ENCODE measurements around the gene ARHGEF28.

The ARHGEF28 gene

GRCh38 chr5:73801686-73802085 is 175.7 kb downstream of the ARHGEF28 start:
- Histone ChIP-seq H3K9me3 (ENCODE audit: low read length) (no peaks in the 10 kb centered on the region), H2AFZ (ENCODE audit: low read depth, low read length) (no peak overlapping the region), H3K27me3 (ENCODE audit: insufficient read depth, low read length) (no peaks in the 10 kb centered on the region), H3K4me1 (ENCODE audit: insufficient read depth, low read length) (no peaks in the 10 kb centered on the region), H3K4me3 (ENCODE audit: low read length) (no peak overlapping the region), H3K36me3 (ENCODE audit: insufficient read depth, low read length) (no peaks in the 10 kb centered on the region)

- no peaks in the 10 kb centered on the region for H3K27me3 ChIP-seq (ENCODE audit: insufficient read depth, low read length)
- no peaks in the 10 kb centered on the region for H3K4me1 ChIP-seq (ENCODE audit: insufficient read depth, low read length)
- H3K36me3 ChIP-seq (ENCODE audit: insufficient read depth, low read length), result no peaks in the 10 kb centered on the region
- no peak overlapping the region for H3K4me3 ChIP-seq (ENCODE audit: low read length)
- H2AFZ ChIP-seq (ENCODE audit: low read depth, low read length), result no peak overlapping the region
- no peaks in the 10 kb centered on the region for H3K9me3 ChIP-seq (ENCODE audit: low read length)
These were observed 179.5 kb downstream of the ARHGEF28 start for GRCh38 chr5:73805449-73805848.

- Histone ChIP-seq H3K36me3 (ENCODE audit: insufficient read depth, low read length) (no peaks in the 10 kb centered on the region), H3K27me3 (ENCODE audit: insufficient read depth, low read length) (no peaks in the 10 kb centered on the region), H3K4me1 (ENCODE audit: insufficient read depth, low read length) (no peaks in the 10 kb centered on the region), H2AFZ (ENCODE audit: low read depth, low read length) (no peak overlapping the region), H3K4me3 (ENCODE audit: low read length) (no peak overlapping the region), H3K9me3 (ENCODE audit: low read length) (no peaks in the 10 kb centered on the region)
These were observed 182.9 kb downstream of the ARHGEF28 start for GRCh38 chr5:73808911-73809310.

- Histone ChIP-seq H3K36me3 (ENCODE audit: insufficient read depth, low read length) (no peaks in the 10 kb centered on the region), H3K27me3 (ENCODE audit: insufficient read depth, low read length) (no peaks in the 10 kb centered on the region), H2AFZ (ENCODE audit: low read depth, low read length) (no peak overlapping the region), H3K9me3 (ENCODE audit: low read length) (no peaks in the 10 kb centered on the region), H3K4me3 (ENCODE audit: low read length) (no peak overlapping the region), H3K4me1 (ENCODE audit: insufficient read depth, low read length) (no peaks in the 10 kb centered on the region)
These were observed 184.4 kb downstream of the ARHGEF28 start for GRCh38 chr5:73810429-73810828.

- H3K27me3 ChIP-seq (ENCODE audit: insufficient read depth, low read length), result no peaks in the 10 kb centered on the region
- H3K9me3 ChIP-seq (ENCODE audit: low read length), result no peaks in the 10 kb centered on the region
- no peaks in the 10 kb centered on the region for H3K4me1 ChIP-seq (ENCODE audit: insufficient read depth, low read length)
- no peak overlapping the region for H2AFZ ChIP-seq (ENCODE audit: low read depth, low read length)
- H3K4me3 ChIP-seq (ENCODE audit: low read length), result no peak overlapping the region
- no peaks in the 10 kb centered on the region for H3K36me3 ChIP-seq (ENCODE audit: insufficient read depth, low read length)
These were observed 186.5 kb downstream of the ARHGEF28 start for GRCh38 chr5:73812457-73812856.

- no peaks in the 10 kb centered on the region for H3K9me3 ChIP-seq (ENCODE audit: low read length)
- no peak overlapping the region for H3K4me3 ChIP-seq (ENCODE audit: low read length)
- no peaks in the 10 kb centered on the region for H3K4me1 ChIP-seq (ENCODE audit: insufficient read depth, low read length)
- no peaks in the 10 kb centered on the region for H3K27me3 ChIP-seq (ENCODE audit: insufficient read depth, low read length)
- no peaks in the 10 kb centered on the region for H3K36me3 ChIP-seq (ENCODE audit: insufficient read depth, low read length)
- no peak overlapping the region for H2AFZ ChIP-seq (ENCODE audit: low read depth, low read length)
These were observed 187.1 kb downstream of the ARHGEF28 start for GRCh38 chr5:73812962-73813588.

- H3K27me3 ChIP-seq (ENCODE audit: insufficient read depth, low read length), result no peaks in the 10 kb centered on the region
- H3K9me3 ChIP-seq (ENCODE audit: low read length), result no peaks in the 10 kb centered on the region
- no peaks in the 10 kb centered on the region for H3K36me3 ChIP-seq (ENCODE audit: insufficient read depth, low read length)
- H2AFZ ChIP-seq (ENCODE audit: low read depth, low read length), result no peak overlapping the region
- H3K4me1 ChIP-seq (ENCODE audit: insufficient read depth, low read length), result no peaks in the 10 kb centered on the region
- no peak overlapping the region for H3K4me3 ChIP-seq (ENCODE audit: low read length)
These were observed 188.3 kb downstream of the ARHGEF28 start for GRCh38 chr5:73814233-73814846.

GRCh38 chr5:73815631-73816030 is 189.6 kb downstream of the ARHGEF28 start:
- no peak overlapping the region for H3K4me3 ChIP-seq (ENCODE audit: low read length)
- H2AFZ ChIP-seq (ENCODE audit: low read depth, low read length), result no peak overlapping the region
- no peaks in the 10 kb centered on the region for H3K4me1 ChIP-seq (ENCODE audit: insufficient read depth, low read length)
- no peaks in the 10 kb centered on the region for H3K36me3 ChIP-seq (ENCODE audit: insufficient read depth, low read length)
- no peaks in the 10 kb centered on the region for H3K9me3 ChIP-seq (ENCODE audit: low read length)
- no peaks in the 10 kb centered on the region for H3K27me3 ChIP-seq (ENCODE audit: insufficient read depth, low read length)

- Histone ChIP-seq H3K36me3 (ENCODE audit: insufficient read depth, low read length) (no peaks in the 10 kb centered on the region), H3K4me3 (ENCODE audit: low read length) (no peak overlapping the region), H3K9me3 (ENCODE audit: low read length) (no peaks in the 10 kb centered on the region), H2AFZ (ENCODE audit: low read depth, low read length) (no peak overlapping the region), H3K4me1 (ENCODE audit: insufficient read depth, low read length) (no peaks in the 10 kb centered on the region), H3K27me3 (ENCODE audit: insufficient read depth, low read length) (no peaks in the 10 kb centered on the region)
These were observed 190.8 kb downstream of the ARHGEF28 start for GRCh38 chr5:73816656-73817420.

GRCh38 chr5:73818357-73818756 is 192.4 kb downstream of the ARHGEF28 start:
- no peaks in the 10 kb centered on the region for H3K4me1 ChIP-seq (ENCODE audit: insufficient read depth, low read length)
- H3K9me3 ChIP-seq (ENCODE audit: low read length), result no peaks in the 10 kb centered on the region
- no peak overlapping the region for H3K4me3 ChIP-seq (ENCODE audit: low read length)
- H3K36me3 ChIP-seq (ENCODE audit: insufficient read depth, low read length), result no peaks in the 10 kb centered on the region
- no peak overlapping the region for H2AFZ ChIP-seq (ENCODE audit: low read depth, low read length)
- no peaks in the 10 kb centered on the region for H3K27me3 ChIP-seq (ENCODE audit: insufficient read depth, low read length)

- Histone ChIP-seq H3K4me1 (ENCODE audit: insufficient read depth, low read length) (no peaks in the 10 kb centered on the region), H3K27me3 (ENCODE audit: insufficient read depth, low read length) (no peaks in the 10 kb centered on the region), H3K9me3 (ENCODE audit: low read length) (no peaks in the 10 kb centered on the region), H3K36me3 (ENCODE audit: insufficient read depth, low read length) (no peaks in the 10 kb centered on the region), H2AFZ (ENCODE audit: low read depth, low read length) (no peak overlapping the region), H3K4me3 (ENCODE audit: low read length) (no peak overlapping the region)
These were observed 194.3 kb downstream of the ARHGEF28 start for GRCh38 chr5:73820326-73820725.

- Histone ChIP-seq H3K9me3 (ENCODE audit: low read length) (no peaks in the 10 kb centered on the region), H3K36me3 (ENCODE audit: insufficient read depth, low read length) (no peaks in the 10 kb centered on the region), H3K4me3 (ENCODE audit: low read length) (no peak overlapping the region), H3K27me3 (ENCODE audit: insufficient read depth, low read length) (no peaks in the 10 kb centered on the region), H2AFZ (ENCODE audit: low read depth, low read length) (no peak overlapping the region), H3K4me1 (ENCODE audit: insufficient read depth, low read length) (no peaks in the 10 kb centered on the region)
These were observed 195.0 kb downstream of the ARHGEF28 start for GRCh38 chr5:73821003-73821402.

GRCh38 chr5:73822278-73822988 is 196.4 kb downstream of the ARHGEF28 start:
- Histone ChIP-seq H3K9me3 (ENCODE audit: low read length) (no peaks in the 10 kb centered on the region), H2AFZ (ENCODE audit: low read depth, low read length) (no peak overlapping the region), H3K4me3 (ENCODE audit: low read length) (no peak overlapping the region)

More at GRCh38 chr5:73822278-73822988, 196.4 kb downstream of the ARHGEF28 start:
- Histone ChIP-seq H3K4me1 (ENCODE audit: insufficient read depth, low read length) (no peaks in the 10 kb centered on the region), H3K27me3 (ENCODE audit: insufficient read depth, low read length) (no peaks in the 10 kb centered on the region), H3K36me3 (ENCODE audit: insufficient read depth, low read length) (no peaks in the 10 kb centered on the region)

Data from neuron (in vitro differentiated cells).